ENCODE data around the gene TFCP2L1.

DNA sequence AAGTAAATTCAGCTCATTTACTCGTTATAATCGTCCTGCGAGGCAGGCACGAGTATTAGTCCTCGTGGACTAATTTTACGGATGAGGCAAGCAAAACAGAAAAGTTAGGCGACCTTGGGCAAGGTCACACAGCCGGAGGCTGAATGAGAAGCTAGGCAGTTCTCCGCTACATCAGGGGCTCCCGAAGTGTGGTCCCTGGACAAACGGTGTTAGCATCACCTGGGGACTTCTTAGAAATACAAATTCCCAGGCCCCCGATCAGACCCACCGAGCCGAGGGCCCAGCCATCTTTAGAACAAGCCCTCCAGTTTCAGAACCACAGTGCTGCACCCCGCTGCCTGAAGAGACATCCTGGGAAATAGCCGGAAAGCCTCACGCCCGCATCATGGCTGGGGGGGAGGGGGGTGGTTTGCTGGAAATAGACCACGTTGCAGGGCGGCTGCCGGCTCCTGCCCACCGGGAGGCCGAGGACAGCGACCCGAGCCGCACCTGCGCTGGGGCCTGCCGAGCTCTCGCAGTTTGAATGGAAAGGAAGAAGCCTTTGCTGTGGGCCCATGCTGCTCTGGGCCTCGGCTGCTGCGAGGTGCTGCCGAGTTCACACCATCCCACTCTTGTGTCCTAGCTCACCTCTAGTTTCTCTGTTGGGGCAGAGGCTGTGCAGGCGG is 72.2 kb downstream of the TFCP2L1 start:
- TF ChIP-seq POLR2AphosphoS5 (IDR thresholded peaks at IDR 0.05; ENCODE audit: low read depth, low read length) (no peak), POLR2A (IDR thresholded peaks at IDR 0.05; ENCODE audit: low read depth, low read length) (no peak), TAF1 (IDR thresholded peaks at IDR 0.05; ENCODE audit: borderline replicate concordance, low read depth, low read length) (no peak)
